WTC11 (cell line): Measurements from ENCODE around the gene AMIGO1.

Source experiments
- AFF4 ChIP-seq: sonication (generic); formaldehyde crosslinking; IDR thresholded peaks from 2 replicates; pipeline ENCODE4 v1.8.1; 2023; ENCODE audit warnings: mild to moderate bottlenecking, missing genetic modification reagents, borderline replicate concordance
- ATF6 ChIP-seq: sonication (generic); formaldehyde crosslinking; IDR thresholded peaks from 2 replicates; pipeline ENCODE4 v1.8.1; 2023; ENCODE audit warnings: mild to moderate bottlenecking, missing genetic modification reagents
- CREM ChIP-seq: sonication (generic); formaldehyde crosslinking; IDR thresholded peaks from 2 replicates; pipeline ENCODE4 v1.8.1; 2022; ENCODE audit warnings: mild to moderate bottlenecking, missing genetic modification reagents, moderate library complexity
- CTCF ChIP-seq: fragments of 200-600 bp; IDR thresholded peaks from 2 replicates; pipeline ENCODE4 v1.8.0; 2022; ENCODE audit warnings: antibody characterized with exemption
- E2F5 ChIP-seq: sonication (generic); formaldehyde crosslinking; IDR thresholded peaks from 2 replicates; pipeline ENCODE4 v1.8.1; 2022; ENCODE audit warnings: mild to moderate bottlenecking, moderate library complexity, missing genetic modification reagents
- ZNF281 ChIP-seq: sonication (generic); formaldehyde crosslinking; IDR thresholded peaks from 2 replicates; pipeline ENCODE4 v1.8.0; 2023; ENCODE audit warnings: mild to moderate bottlenecking, missing genetic modification reagents
- ZNF532 ChIP-seq: fragments of 250-450 bp; sonication (Bioruptor Pico); IDR thresholded peaks from 2 replicates; pipeline ENCODE4 v1.9.0; 2021; ENCODE audit warnings: mild to moderate bottlenecking, borderline replicate concordance

- no peak for TF ChIP-seq E2F5 (CRISPR knock-in tag)
- peak; percentile 97 for TF ChIP-seq CTCF
- no peak for TF ChIP-seq ZNF532
- TF ChIP-seq CREM (CRISPR knock-in tag): no peak
- TF ChIP-seq ATF6 (CRISPR knock-in tag): no peak
- no peak for TF ChIP-seq ZNF281 (CRISPR knock-in tag)
- TF ChIP-seq AFF4: no peak
These were observed 23.0 kb upstream of the AMIGO1 start for GRCh38 chr1:109532365-109533136.
